ENCODE results near the gene PPFIA1.

PPFIA1 gene

GRCh38 chr11:70421123-70421522 is 150.6 kb downstream of the PPFIA1 start:
- Histone ChIP-seq H3K14ac (ENCODE audit: low read length) (no peak overlapping the region), H3K27me3 (ENCODE audit: insufficient read depth, low read length) (no peaks in the 10 kb centered on the region), H3K36me3 (ENCODE audit: control insufficient read depth in 1 of 2, insufficient read depth in 2 of 2, low read length in 2 of 2) (peaks cover 86 to 89% of the 10 kb centered on the region in 2 experiments), H3K9me3 (ENCODE audit: insufficient read depth, low read depth, low read length) (no peaks in the 10 kb centered on the region), H3K4ac (ENCODE audit: low read depth, low read length) (no peak overlapping the region), H3K9ac (ENCODE audit: low read length) (no peak overlapping the region), H2BK12ac (ENCODE audit: low read length) (no peak overlapping the region), H2AFZ (ENCODE audit: insufficient read depth, low read length, poor library complexity) (no peak overlapping the region), H4K12ac (ENCODE audit: low read depth, low read length) (no peak overlapping the region), H3K27ac (ENCODE audit: low read depth, low read length) (no peak overlapping the region), H3K23ac (ENCODE audit: low read length) (no peak overlapping the region), H2BK5ac (ENCODE audit: low read depth, low read length, poor library complexity) (no peak overlapping the region), H3K4me3 (ENCODE audit: low read depth, low read length) (no peak overlapping the region), H4K8ac (ENCODE audit: low read depth, low read length) (no peak overlapping the region), H2AK5ac (ENCODE audit: low read length) (no peak overlapping the region), H3K79me1 (ENCODE audit: low read length) (no peaks in the 10 kb centered on the region), H3K4me2 (ENCODE audit: low read length) (no peak overlapping the region), H3K18ac (ENCODE audit: low read length) (no peak overlapping the region), H3K4me1 (ENCODE audit: control insufficient read depth in 1 of 2, insufficient read depth in 2 of 2, low read length in 2 of 2) (no peaks in the 10 kb centered on the region), H2BK120ac (ENCODE audit: insufficient read depth, low read length, poor library complexity) (no peak overlapping the region), H3K79me2 (ENCODE audit: control insufficient read depth, insufficient read depth, low read length, poor library complexity) (no peaks in the 10 kb centered on the region), H4K91ac (ENCODE audit: low read depth, low read length) (no peak overlapping the region)
- no peak for DNase-seq
- WGBS (ENCODE audit: extremely low coverage, insufficient coverage, insufficient read length) = no CpG with 5 or more reads among the region's 13 CpGs

- Histone ChIP-seq H4K12ac (ENCODE audit: low read depth, low read length) (no peak overlapping the region), H3K27ac (ENCODE audit: low read depth, low read length) (no peak overlapping the region), H3K79me1 (ENCODE audit: low read length) (no peaks in the 10 kb centered on the region), H3K79me2 (ENCODE audit: control insufficient read depth, insufficient read depth, low read length, poor library complexity) (no peaks in the 10 kb centered on the region), H3K4ac (ENCODE audit: low read depth, low read length) (no peak overlapping the region), H2BK12ac (ENCODE audit: low read length) (no peak overlapping the region), H3K27me3 (ENCODE audit: insufficient read depth, low read length) (no peaks in the 10 kb centered on the region), H3K4me2 (ENCODE audit: low read length) (no peak overlapping the region), H3K18ac (ENCODE audit: low read length) (peak overlapping the region; percentile 10), H3K9ac (ENCODE audit: low read length) (no peak overlapping the region), H4K91ac (ENCODE audit: low read depth, low read length) (no peak overlapping the region), H3K36me3 (ENCODE audit: control insufficient read depth in 1 of 2, insufficient read depth in 2 of 2, low read length in 2 of 2) (peaks cover 77 to 81% of the 10 kb centered on the region in 2 experiments), H4K8ac (ENCODE audit: low read depth, low read length) (no peak overlapping the region), H2AFZ (ENCODE audit: insufficient read depth, low read length, poor library complexity) (no peak overlapping the region), H3K4me3 (ENCODE audit: low read depth, low read length) (no peak overlapping the region), H3K14ac (ENCODE audit: low read length) (no peak overlapping the region), H3K9me3 (ENCODE audit: insufficient read depth, low read depth, low read length) (no peaks in the 10 kb centered on the region), H3K23ac (ENCODE audit: low read length) (no peak overlapping the region), H2BK120ac (ENCODE audit: insufficient read depth, low read length, poor library complexity) (no peak overlapping the region), H2AK5ac (ENCODE audit: low read length) (no peak overlapping the region), H3K4me1 (ENCODE audit: control insufficient read depth in 1 of 2, insufficient read depth in 2 of 2, low read length in 2 of 2) (no peaks in the 10 kb centered on the region), H2BK5ac (ENCODE audit: low read depth, low read length, poor library complexity) (no peak overlapping the region)
- WGBS (ENCODE audit: extremely low coverage, insufficient coverage, insufficient read length) = no CpG with 5 or more reads among the region's 35 CpGs
- DNase-seq = no peak
Observed at GRCh38 chr11:70422692-70423522, 152.4 kb downstream of the PPFIA1 start.

GRCh38 chr11:70423523-70424505 is 153.3 kb downstream of the PPFIA1 start:
- Histone ChIP-seq H4K12ac (ENCODE audit: low read depth, low read length) (no peak overlapping the region), H3K79me1 (ENCODE audit: low read length) (no peaks in the 10 kb centered on the region), H3K4me3 (ENCODE audit: low read depth, low read length) (no peak overlapping the region), H2AFZ (ENCODE audit: insufficient read depth, low read length, poor library complexity) (no peak overlapping the region), H3K27me3 (ENCODE audit: insufficient read depth, low read length) (no peaks in the 10 kb centered on the region), H2BK5ac (ENCODE audit: low read depth, low read length, poor library complexity) (no peak overlapping the region), H3K18ac (ENCODE audit: low read length) (peak overlapping the region; percentile 19), H3K79me2 (ENCODE audit: control insufficient read depth, insufficient read depth, low read length, poor library complexity) (no peaks in the 10 kb centered on the region), H3K9me3 (ENCODE audit: insufficient read depth, low read depth, low read length) (no peaks in the 10 kb centered on the region), H2BK12ac (ENCODE audit: low read length) (no peak overlapping the region), H3K4me1 (ENCODE audit: control insufficient read depth in 1 of 2, insufficient read depth in 2 of 2, low read length in 2 of 2) (no peaks in the 10 kb centered on the region), H3K4ac (ENCODE audit: low read depth, low read length) (no peak overlapping the region), H3K23ac (ENCODE audit: low read length) (no peak overlapping the region), H2AK5ac (ENCODE audit: low read length) (no peak overlapping the region), H2BK120ac (ENCODE audit: insufficient read depth, low read length, poor library complexity) (no peak overlapping the region), H3K14ac (ENCODE audit: low read length) (no peak overlapping the region), H4K8ac (ENCODE audit: low read depth, low read length) (peak overlapping the region; percentile 7), H3K27ac (ENCODE audit: low read depth, low read length) (no peak overlapping the region), H3K36me3 (ENCODE audit: control insufficient read depth in 1 of 2, insufficient read depth in 2 of 2, low read length in 2 of 2) (peaks cover 76 to 77% of the 10 kb centered on the region in 2 experiments), H3K4me2 (ENCODE audit: low read length) (no peak overlapping the region), H4K91ac (ENCODE audit: low read depth, low read length) (no peak overlapping the region), H3K9ac (ENCODE audit: low read length) (no peak overlapping the region)
- WGBS (ENCODE audit: extremely low coverage, insufficient coverage, insufficient read length) = no CpG with 5 or more reads among the region's 34 CpGs
- peak in 1 of 2 donors; percentile 21 for DNase-seq

GRCh38 chr11:70424765-70425344 is 154.4 kb downstream of the PPFIA1 start:
- H3K9me3 ChIP-seq (ENCODE audit: insufficient read depth, low read depth, low read length) = no peaks in the 10 kb centered on the region
- no peak overlapping the region for H2BK120ac ChIP-seq (ENCODE audit: insufficient read depth, low read length, poor library complexity)
- no peak overlapping the region for H2BK5ac ChIP-seq (ENCODE audit: low read depth, low read length, poor library complexity)
- no peak overlapping the region for H3K18ac ChIP-seq (ENCODE audit: low read length)
- H3K9ac ChIP-seq (ENCODE audit: low read length) = no peak overlapping the region
- DNase-seq = no peak
- no peak overlapping the region for H3K14ac ChIP-seq (ENCODE audit: low read length)
- no peak overlapping the region for H3K4me3 ChIP-seq (ENCODE audit: low read depth, low read length)
- H3K79me1 ChIP-seq (ENCODE audit: low read length) = no peaks in the 10 kb centered on the region
- no peak overlapping the region for H4K91ac ChIP-seq (ENCODE audit: low read depth, low read length)
- no peak overlapping the region for H2BK12ac ChIP-seq (ENCODE audit: low read length)
- no peak overlapping the region for H4K8ac ChIP-seq (ENCODE audit: low read depth, low read length)
- no peak overlapping the region for H3K27ac ChIP-seq (ENCODE audit: low read depth, low read length)
- H3K4me1 ChIP-seq (ENCODE audit: control insufficient read depth in 1 of 2, insufficient read depth in 2 of 2, low read length in 2 of 2) = no peaks in the 10 kb centered on the region
- H2AK5ac ChIP-seq (ENCODE audit: low read length) = no peak overlapping the region
- H3K4ac ChIP-seq (ENCODE audit: low read depth, low read length) = no peak overlapping the region
- no peaks in the 10 kb centered on the region for H3K79me2 ChIP-seq (ENCODE audit: control insufficient read depth, insufficient read depth, low read length, poor library complexity)
- H3K4me2 ChIP-seq (ENCODE audit: low read length) = no peak overlapping the region
- peaks cover 81 to 82% of the 10 kb centered on the region in 2 experiments for H3K36me3 ChIP-seq (ENCODE audit: control insufficient read depth in 1 of 2, insufficient read depth in 2 of 2, low read length in 2 of 2)
- H4K12ac ChIP-seq (ENCODE audit: low read depth, low read length) = no peak overlapping the region
- H3K23ac ChIP-seq (ENCODE audit: low read length) = no peak overlapping the region
- no peaks in the 10 kb centered on the region for H3K27me3 ChIP-seq (ENCODE audit: insufficient read depth, low read length)
- H2AFZ ChIP-seq (ENCODE audit: insufficient read depth, low read length, poor library complexity) = no peak overlapping the region
- WGBS (ENCODE audit: extremely low coverage, insufficient coverage, insufficient read length) = no CpG with 5 or more reads among the region's 14 CpGs

Data from trophoblast cell (in vitro differentiated cells and primary cell).